WTC11 (cell line): ENCODE data around the gene PSMD1.

ENCODE experiments used
- ETV6 ChIP-seq: sonication (generic); formaldehyde crosslinking; IDR thresholded peaks from 2 replicates; pipeline ENCODE4 v1.8.1; 2022; ENCODE audit warnings: mild to moderate bottlenecking, missing genetic modification reagents
- IRF2 ChIP-seq: sonication (generic); formaldehyde crosslinking; IDR thresholded peaks from 2 replicates; pipeline ENCODE4 v1.8.0; 2022; ENCODE audit warnings: low read depth, missing genetic modification reagents, borderline replicate concordance
- MYBL2 ChIP-seq: sonication (generic); formaldehyde crosslinking; IDR thresholded peaks from 2 replicates; pipeline ENCODE4 v1.8.1; 2023; ENCODE audit warnings: mild to moderate bottlenecking, moderate library complexity, missing genetic modification reagents
- TF ChIP-seq, protein P1 (sequence below): sonication (generic); formaldehyde crosslinking; IDR thresholded peaks from 2 replicates; pipeline ENCODE4 v1.8.1; 2023; ENCODE audit warnings: mild to moderate bottlenecking, missing genetic modification reagents, moderate library complexity
- TF ChIP-seq, protein P2 (sequence below): fragments of 200-600 bp; IDR thresholded peaks from 2 replicates; pipeline ENCODE4 v1.8.0; 2022; ENCODE audit warnings: antibody characterized with exemption

DNA sequence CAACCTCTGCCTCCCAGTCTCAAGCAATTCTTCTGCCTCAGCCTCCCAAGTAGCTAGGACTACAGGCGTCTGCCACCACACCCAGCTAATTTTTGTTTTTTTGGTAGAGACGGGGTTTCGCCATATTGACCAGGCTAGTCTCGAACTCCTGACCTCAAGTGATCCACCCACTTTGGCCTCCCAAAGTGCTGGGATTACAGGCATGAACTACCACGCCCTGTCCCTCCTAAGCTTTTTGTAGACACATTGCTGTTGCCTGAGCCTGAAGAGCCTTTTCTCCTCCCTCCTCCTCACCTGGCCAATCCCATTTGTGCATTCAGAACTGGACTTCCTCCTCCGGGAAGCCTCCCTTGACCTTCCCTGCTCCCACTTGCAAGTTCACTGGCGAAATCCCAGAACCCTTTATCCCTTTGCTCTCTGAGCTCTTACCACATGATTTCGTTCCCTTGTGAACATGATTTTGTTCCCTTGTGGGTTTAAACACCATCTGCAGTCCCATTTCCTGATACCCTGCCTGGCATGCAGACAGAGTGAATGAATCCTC is 16.8 kb upstream of the PSMD1 start:
- TF ChIP-seq IRF2 (CRISPR knock-in tag) (no peak), ETV6 (CRISPR knock-in tag) (no peak), MYBL2 (CRISPR knock-in tag) (no peak)
- TF ChIP-seq, protein P1, sequence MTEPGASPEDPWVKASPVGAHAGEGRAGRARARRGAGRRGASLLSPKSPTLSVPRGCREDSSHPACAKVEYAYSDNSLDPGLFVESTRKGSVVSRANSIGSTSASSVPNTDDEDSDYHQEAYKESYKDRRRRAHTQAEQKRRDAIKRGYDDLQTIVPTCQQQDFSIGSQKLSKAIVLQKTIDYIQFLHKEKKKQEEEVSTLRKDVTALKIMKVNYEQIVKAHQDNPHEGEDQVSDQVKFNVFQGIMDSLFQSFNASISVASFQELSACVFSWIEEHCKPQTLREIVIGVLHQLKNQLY = no peak
- TF ChIP-seq, protein P2, sequence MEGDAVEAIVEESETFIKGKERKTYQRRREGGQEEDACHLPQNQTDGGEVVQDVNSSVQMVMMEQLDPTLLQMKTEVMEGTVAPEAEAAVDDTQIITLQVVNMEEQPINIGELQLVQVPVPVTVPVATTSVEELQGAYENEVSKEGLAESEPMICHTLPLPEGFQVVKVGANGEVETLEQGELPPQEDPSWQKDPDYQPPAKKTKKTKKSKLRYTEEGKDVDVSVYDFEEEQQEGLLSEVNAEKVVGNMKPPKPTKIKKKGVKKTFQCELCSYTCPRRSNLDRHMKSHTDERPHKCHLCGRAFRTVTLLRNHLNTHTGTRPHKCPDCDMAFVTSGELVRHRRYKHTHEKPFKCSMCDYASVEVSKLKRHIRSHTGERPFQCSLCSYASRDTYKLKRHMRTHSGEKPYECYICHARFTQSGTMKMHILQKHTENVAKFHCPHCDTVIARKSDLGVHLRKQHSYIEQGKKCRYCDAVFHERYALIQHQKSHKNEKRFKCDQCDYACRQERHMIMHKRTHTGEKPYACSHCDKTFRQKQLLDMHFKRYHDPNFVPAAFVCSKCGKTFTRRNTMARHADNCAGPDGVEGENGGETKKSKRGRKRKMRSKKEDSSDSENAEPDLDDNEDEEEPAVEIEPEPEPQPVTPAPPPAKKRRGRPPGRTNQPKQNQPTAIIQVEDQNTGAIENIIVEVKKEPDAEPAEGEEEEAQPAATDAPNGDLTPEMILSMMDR = no peak
